Epithelial cell of prostate (primary cell): Measurements from ENCODE around the gene CCL8.
"Not testable (repeated sequence)": the region's sequence is repeated elsewhere in the genome, so short reads cannot be mapped to it uniquely, and the experiment has no call there.

Experiments used
- DNase-seq: peaks from one replicate; pipeline ENCODE4 v3.0.0-alpha.2; 2011; ENCODE audit warnings: low read depth, low spot score
- H3K27ac ChIP-seq: fragments of 450-650 bp; 2 replicates; pipeline ENCODE4 v1.5.1; 2017; ENCODE audit warnings: mild to moderate bottlenecking

CCL8 gene

GRCh38 chr17:34312080-34312479 lies 7.2 kb upstream of the CCL8 start:
- DNase-seq, result no peak
- H3K27ac ChIP-seq, result no peak overlapping the region

DNA sequence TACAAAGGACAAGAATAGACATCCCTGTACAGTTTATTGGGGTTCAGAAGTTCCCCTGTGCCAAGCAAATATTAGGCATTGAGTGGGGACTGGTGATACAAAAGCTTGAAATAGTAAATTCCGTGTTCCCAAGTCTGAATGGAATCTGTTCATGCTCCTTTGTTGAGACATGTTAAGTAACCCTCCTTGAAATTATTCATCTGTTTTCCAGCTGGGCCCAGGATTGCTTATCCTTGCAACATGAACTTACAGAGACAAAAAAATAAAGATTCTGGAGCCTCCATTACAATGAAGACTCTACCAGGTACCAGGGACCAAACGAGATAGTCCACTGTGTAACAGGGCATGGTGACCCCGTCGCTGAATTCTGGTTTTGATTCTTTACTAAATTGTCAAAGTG lies 6.1 kb upstream of the CCL8 start:
- no peak overlapping the region for H3K27ac ChIP-seq
- DNase-seq, result no peak

- no peak overlapping the region for H3K27ac ChIP-seq
- no peak for DNase-seq
Measured at GRCh38 chr17:34314279-34314678, 5.0 kb upstream of the CCL8 start.

DNA sequence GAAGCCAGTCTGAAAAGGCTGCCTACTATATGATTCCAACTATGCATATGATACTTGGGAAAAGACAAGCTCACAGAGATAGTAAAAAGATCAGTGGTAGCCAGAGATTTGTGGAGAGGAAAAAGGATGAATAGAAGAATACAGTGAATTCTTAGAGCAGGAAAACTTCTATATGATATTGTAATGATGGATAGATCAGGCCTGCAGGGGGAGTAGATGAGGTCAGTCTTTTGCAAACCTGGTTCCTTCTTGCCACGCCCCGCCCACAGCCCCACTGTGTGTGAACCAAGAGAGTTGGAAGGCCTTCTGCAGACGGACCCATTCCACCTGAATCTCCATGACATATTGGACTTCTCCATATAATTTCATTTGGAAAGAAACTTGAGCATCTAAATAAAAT lies 761 bp upstream of the CCL8 start:
- no peak overlapping the region for H3K27ac ChIP-seq
- DNase-seq, result no peak

- no peak overlapping the region for H3K27ac ChIP-seq
- no peak for DNase-seq
Measured at GRCh38 chr17:34321964-34322363, 2.7 kb downstream of the CCL8 start.

GRCh38 chr17:34327580-34327979 lies 8.3 kb downstream of the CCL8 start:
- H3K27ac ChIP-seq, result not testable (repeated sequence)

DNA sequence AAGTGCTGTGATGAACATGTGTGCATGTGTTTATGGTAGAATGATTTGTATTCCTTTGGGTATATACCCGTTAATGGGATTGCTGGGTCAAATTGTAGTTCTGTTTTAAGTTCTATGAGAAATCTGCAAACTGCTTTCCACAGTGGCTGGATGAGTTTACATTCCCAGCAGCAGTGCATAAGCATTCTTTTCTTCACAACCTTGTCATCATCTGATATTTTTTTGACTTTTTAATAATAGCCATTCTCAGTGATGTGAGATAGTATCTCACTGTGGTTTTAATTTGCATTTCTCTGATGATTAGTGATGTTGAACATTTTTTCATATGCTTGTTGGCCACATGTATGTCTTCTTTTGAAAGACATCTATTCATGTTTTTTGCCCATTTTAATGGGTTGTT lies 18.5 kb downstream of the CCL8 start:
- DNase-seq, result no peak
- H3K27ac ChIP-seq, result no peak overlapping the region

More at GRCh38 chr17:34327580-34327979, 8.3 kb downstream of the CCL8 start:
- not testable (repeated sequence) for DNase-seq

DNA sequence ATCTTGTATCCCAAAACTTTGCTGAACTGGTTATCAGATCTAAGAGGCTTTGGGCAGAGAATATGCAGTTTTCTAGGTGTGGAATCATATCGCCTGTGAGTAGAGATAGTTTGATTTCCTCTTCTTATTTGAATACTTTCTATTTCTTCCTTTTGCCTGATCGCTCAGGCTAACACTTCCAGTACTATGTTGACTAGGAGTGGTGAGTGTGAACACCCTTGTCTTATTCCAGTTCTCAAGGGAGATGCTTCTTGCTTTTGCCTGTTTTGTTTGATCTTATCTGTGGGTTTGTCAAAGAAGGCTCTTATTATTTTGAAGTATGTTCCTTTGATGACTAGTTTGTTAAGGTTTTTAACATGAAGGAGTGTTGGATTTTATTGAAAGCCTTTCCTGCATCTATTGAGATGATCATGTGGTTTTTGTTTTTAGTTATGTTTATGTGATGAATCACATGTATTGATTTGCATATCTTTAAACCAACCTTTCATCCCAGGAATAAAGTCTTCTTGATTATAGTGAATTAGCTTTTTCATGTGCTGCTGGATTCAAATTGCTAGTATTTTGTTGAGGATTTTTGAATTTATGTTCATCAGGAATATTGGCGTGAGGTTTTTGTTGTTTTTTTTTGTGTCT lies 20.0 kb downstream of the CCL8 start:
- H3K27ac ChIP-seq, result no peak overlapping the region
- no peak for DNase-seq

- DNase-seq, result no peak
- no peak overlapping the region for H3K27ac ChIP-seq
Measured at GRCh38 chr17:34341916-34342315, 22.7 kb downstream of the CCL8 start.

GRCh38 chr17:34347063-34347462 lies 27.8 kb downstream of the CCL8 start:
- no peak overlapping the region for H3K27ac ChIP-seq
- DNase-seq, result no peak

GRCh38 chr17:34349751-34350150 lies 30.5 kb downstream of the CCL8 start:
- no peak overlapping the region for H3K27ac ChIP-seq
- DNase-seq, result no peak

DNA sequence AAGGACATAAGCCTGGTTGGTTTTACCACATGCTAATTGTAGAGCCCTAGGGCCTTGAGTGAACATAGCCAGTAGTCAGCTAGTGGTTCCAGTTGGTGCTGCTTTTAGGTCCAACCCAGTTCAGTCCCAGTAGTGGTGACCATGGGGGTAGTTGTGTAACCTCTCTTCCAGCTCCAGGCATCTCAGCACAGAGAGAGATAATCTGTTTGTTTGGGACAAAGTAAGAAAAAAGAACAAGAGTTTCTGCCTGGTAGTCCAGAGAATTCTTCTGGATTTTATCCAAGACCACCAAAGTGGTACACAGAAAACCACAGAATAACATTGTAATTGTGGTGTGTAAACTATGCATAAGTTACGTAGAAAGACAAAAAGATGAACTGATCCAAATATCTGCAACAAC lies 31.9 kb downstream of the CCL8 start:
- H3K27ac ChIP-seq, result no peak overlapping the region
- no peak for DNase-seq

DNA sequence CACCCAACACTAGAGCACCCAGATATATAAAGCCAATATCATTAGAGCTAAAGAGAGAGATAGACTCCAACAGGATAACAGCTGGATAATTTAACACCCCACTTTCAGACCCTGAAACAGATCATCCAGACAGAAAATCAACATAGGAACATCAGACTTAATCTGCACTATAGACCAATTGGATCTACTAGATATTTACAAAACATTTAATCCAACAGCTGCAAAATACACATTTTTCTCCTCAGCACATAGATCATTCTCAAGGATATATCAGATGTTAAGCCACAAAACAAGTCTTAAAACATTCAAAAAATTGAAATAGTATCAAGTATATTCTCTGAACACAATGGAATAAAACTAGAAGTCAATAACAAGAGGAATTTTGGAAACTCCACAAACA lies 33.0 kb downstream of the CCL8 start:
- no peak for DNase-seq
- no peak overlapping the region for H3K27ac ChIP-seq

GRCh38 chr17:34354637-34355036 lies 35.4 kb downstream of the CCL8 start:
- no peak overlapping the region for H3K27ac ChIP-seq
- no peak for DNase-seq

GRCh38 chr17:34356194-34356593 lies 37.0 kb downstream of the CCL8 start, which contains the start of gene CCL13:
CCL13 (plus strand) TSS chr17:34356480; CDS start chr17:34356527, 47 bp downstream.
- DNase-seq, result no peak
- H3K27ac ChIP-seq, result no peak within 1 kb of the TSS

- H3K27ac ChIP-seq, result no peak overlapping the region
- no peak for DNase-seq
Measured at GRCh38 chr17:34357398-34357797, 38.2 kb downstream of the CCL8 start.

GRCh38 chr17:34358631-34359030 lies 39.4 kb downstream of the CCL8 start:
- H3K27ac ChIP-seq, result no peak overlapping the region
- no peak for DNase-seq

DNA sequence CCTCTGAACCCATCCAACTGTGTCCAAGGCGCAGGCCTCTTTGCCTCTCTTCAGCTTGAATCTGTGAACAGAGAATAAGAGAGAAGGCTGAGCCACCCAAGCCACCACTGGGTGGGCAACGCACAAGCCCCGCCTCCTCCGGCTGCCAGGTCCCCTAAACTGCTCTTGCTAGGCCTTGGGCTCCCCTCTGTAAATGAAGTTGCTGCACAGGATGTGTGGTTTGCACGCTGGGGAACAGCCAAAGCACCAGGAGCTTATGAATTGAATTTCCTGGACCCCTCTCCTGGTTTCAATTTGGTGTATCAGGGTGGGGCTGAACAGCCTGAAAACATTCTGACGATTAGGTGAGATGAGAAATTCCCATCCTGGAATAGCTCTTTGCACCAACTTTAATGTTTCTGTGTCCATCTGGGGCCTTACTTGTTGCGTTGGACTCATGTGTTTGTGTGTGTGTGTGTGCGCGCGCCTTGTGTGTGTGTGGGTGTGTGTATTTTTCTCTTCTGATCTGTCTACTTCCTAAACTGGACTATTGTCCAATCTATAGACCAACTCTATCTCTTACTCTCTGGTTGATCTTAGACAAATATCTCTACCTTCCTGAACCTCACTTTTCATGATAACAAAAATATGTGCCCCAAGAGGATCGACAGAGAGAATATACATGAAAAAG lies 41.5 kb downstream of the CCL8 start:
- H3K27ac ChIP-seq, result no peak overlapping the region
- DNase-seq, result no peak

GRCh38 chr17:34361478-34362061 lies 42.3 kb downstream of the CCL8 start:
- DNase-seq, result peak; percentile 56
- H3K27ac ChIP-seq, result no peak overlapping the region

DNA sequence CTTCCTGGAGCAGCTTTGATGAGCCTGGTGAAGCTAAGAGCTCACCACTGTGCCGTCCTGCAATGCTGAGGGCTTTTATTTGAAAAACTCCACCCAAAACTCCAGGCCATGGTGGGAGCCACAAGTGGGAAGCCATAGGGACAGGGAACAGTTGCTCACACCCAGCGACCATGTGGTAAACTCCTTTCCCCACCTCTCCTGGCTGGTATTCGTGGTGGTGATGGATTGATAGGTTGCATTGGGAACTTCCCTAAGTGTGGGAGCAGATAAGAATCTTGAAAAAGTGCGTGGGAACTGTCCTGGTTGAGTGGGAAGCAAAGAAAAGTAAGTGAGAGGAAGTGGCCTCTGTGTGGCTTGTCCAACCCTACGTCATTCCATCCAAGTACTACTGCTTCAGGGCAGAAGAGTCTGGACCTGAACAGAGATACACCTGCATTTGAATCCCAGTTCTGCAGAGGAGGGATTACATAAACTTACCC lies 44.0 kb downstream of the CCL8 start, which contains the start of gene CCL1:
Gene CCL1 (minus strand): TSS at position 51 of the 479 bp plus-strand sequence. CDS start 72 bp downstream, outside the sequence.
- H3K27ac ChIP-seq, result no peak within 1 kb of the TSS
- DNase-seq, result no peak

DNA sequence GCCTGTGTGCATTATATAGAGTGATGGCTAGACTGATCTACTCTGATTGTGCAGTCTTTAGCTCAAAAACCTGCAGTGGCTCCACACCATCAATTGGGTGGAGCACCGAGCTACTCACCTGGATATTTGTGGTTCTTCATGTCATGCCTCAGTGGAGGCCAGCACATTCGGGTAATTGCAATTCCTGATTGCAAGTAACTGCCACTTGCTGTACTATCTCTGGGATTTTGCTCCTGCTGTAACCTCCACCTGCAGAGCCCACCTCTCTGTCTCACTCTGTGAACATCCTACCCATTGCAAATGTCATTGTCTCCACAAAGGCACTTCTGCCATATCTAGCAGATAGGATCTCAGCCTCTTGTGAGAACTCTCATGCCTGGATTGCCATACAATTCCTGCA lies 45.5 kb downstream of the CCL8 start:
- DNase-seq, result no peak
- H3K27ac ChIP-seq, result no peak overlapping the region
